H1 (cell line): Measurements from ENCODE around the gene KIF1C. TPM values are rescaled to one million over a fixed set of nuclear protein-coding genes. Genes with fewer than 3 reads are reported as not detected.

Experiments used
- CTCF ChIA-PET: fragments of 300-600 bp; sonication (Branson Sonifier 250); formaldehyde crosslinking; loops from one replicate; lab custom pipeline; 2021; ENCODE audit not compliant: partially characterized antibody; lab: Charles Lee
- POLR2A ChIA-PET: fragments of 300-600 bp; sonication (Branson Sonifier 250); formaldehyde crosslinking; loops from one replicate; lab custom pipeline; 2021; ENCODE audit warnings: inconsistent platforms; ENCODE audit not compliant: partially characterized antibody; lab: Charles Lee
- DNase-seq, 2 experiments: peaks; one replicate each; pipeline versions ENCODE4 v3.0.0 to v3.0.0-alpha.2; 2010 to 2022; ENCODE audit warnings: low spot score in 2 of 2, low read depth in 1 of 2, mixed read lengths in 1 of 2
- FAIRE-seq: peaks from 2 replicates; lab custom pipeline; 2011; peaks lifted over from hg19 to GRCh38; lab: Jason Lieb, UNC
- H2AFZ ChIP-seq: 2 replicates; pipeline ENCODE4 v1.8.1; 2012; ENCODE audit warnings: low read length, inconsistent platforms
- H2AK5ac ChIP-seq: 2 replicates; pipeline ENCODE4 v1.6.1; 2013; ENCODE audit warnings: low read depth, low read length
- H2BK120ac ChIP-seq: replicated peaks from 2 replicates; pipeline ENCODE3; 2013; ENCODE audit warnings: low read depth, low read length, inconsistent platforms
- H2BK12ac ChIP-seq: 2 replicates; pipeline ENCODE4 v1.6.1; 2013; ENCODE audit warnings: low read depth, low read length
- H2BK15ac ChIP-seq: 2 replicates; pipeline ENCODE4 v1.6.1; 2013; ENCODE audit warnings: low read length
- H2BK20ac ChIP-seq: 2 replicates; pipeline ENCODE4 v1.6.1; 2013; ENCODE audit warnings: low read length
- H2BK5ac ChIP-seq: 2 replicates; pipeline ENCODE4 v1.6.1; 2013; ENCODE audit warnings: low read depth, low read length
- H3K14ac ChIP-seq: 2 replicates; pipeline ENCODE4 v1.6.1; 2013; ENCODE audit warnings: inconsistent platforms; ENCODE audit not compliant: insufficient read length
- H3K18ac ChIP-seq: 2 replicates; pipeline ENCODE4 v1.6.1; 2013; ENCODE audit warnings: low read length; ENCODE audit errors: extremely low read depth
- H3K23ac ChIP-seq: 2 replicates; pipeline ENCODE4 v1.6.1; 2013; ENCODE audit warnings: inconsistent platforms; ENCODE audit not compliant: insufficient read length
- H3K23me2 ChIP-seq: 2 replicates; pipeline ENCODE4 v1.6.1; 2013; ENCODE audit warnings: low read depth, low read length
- H3K27ac ChIP-seq: 2 replicates; pipeline ENCODE4 v1.6.1; 2011; ENCODE audit warnings: low read depth, low read length, inconsistent platforms
- H3K27me3 ChIP-seq, 4 experiments: replicated peaks in 1 of 4; 1 replicate in 1 of 4; 2 replicates in 3 of 4; pipeline versions ENCODE4 v1.6.1 to v1.8.1; 2011 to 2013; ENCODE audit warnings: low read length in 3 of 4, mild to moderate bottlenecking in 3 of 4, inconsistent platforms in 2 of 4, mixed read lengths in 2 of 4, moderate library complexity in 1 of 4; ENCODE audit not compliant: control insufficient read depth in 3 of 4, insufficient read depth in 3 of 4; ENCODE audit errors: extremely low read depth in 1 of 4
- H3K36me3 ChIP-seq, 4 experiments: 2 replicates each; pipeline versions ENCODE4 v1.6.1 to v1.8.1; 2011 to 2013; ENCODE audit warnings: mild to moderate bottlenecking in 4 of 4, low read length in 3 of 4, moderate library complexity in 2 of 4, control low read depth in 1 of 4, inconsistent platforms in 1 of 4; ENCODE audit not compliant: insufficient read depth in 4 of 4, control insufficient read depth in 2 of 4
- H3K4ac ChIP-seq: replicated peaks from 2 replicates; pipeline ENCODE3; 2013; ENCODE audit warnings: low read length, low read depth, mixed read lengths, inconsistent platforms; ENCODE audit not compliant: insufficient read length
- H3K4me1 ChIP-seq, 4 experiments: replicated peaks in 1 of 4; 1 replicate in 1 of 4; 2 replicates in 3 of 4; pipeline versions ENCODE4 v1.6.1 to v1.8.1; 2011 to 2013; ENCODE audit warnings: low read length in 3 of 4, inconsistent platforms in 2 of 4, mixed read lengths in 1 of 4; ENCODE audit not compliant: insufficient read depth in 4 of 4, control insufficient read depth in 3 of 4
- H3K4me2 ChIP-seq, 2 experiments: 2 replicates each; pipeline versions ENCODE4 v1.6.1 to v1.8.1; 2011 to 2013; ENCODE audit warnings: low read depth in 2 of 2, low read length in 2 of 2, control low read depth in 1 of 2, inconsistent platforms in 1 of 2, mild to moderate bottlenecking in 1 of 2; ENCODE audit not compliant: insufficient read depth in 1 of 2
- H3K4me3 ChIP-seq, 4 experiments: fragments of 200-600, 300-600 bp in 1 of 4; sonication (generic), shearing (Covaris generic), sonication (Bioruptor Twin) in 1 of 4; 2 replicates each; pipeline versions ENCODE4 v1.5.1 to v1.8.1; 2011 to 2016; ENCODE audit warnings: low read length in 4 of 4, low read depth in 3 of 4, control low read depth in 2 of 4, inconsistent platforms in 2 of 4, mild to moderate bottlenecking in 2 of 4, mixed read lengths in 1 of 4, moderate library complexity in 1 of 4; ENCODE audit not compliant: insufficient read depth in 2 of 4; ENCODE audit errors: extremely low read depth in 1 of 4
- H3K56ac ChIP-seq: replicated peaks from 2 replicates; pipeline ENCODE3; 2013; ENCODE audit warnings: low read depth, mild to moderate bottlenecking, mixed read lengths, low read length, inconsistent platforms; ENCODE audit not compliant: insufficient read length
- H3K79me1 ChIP-seq: 2 replicates; pipeline ENCODE4 v1.6.1; 2013; ENCODE audit warnings: low read depth, low read length, control low read depth
- H3K79me2 ChIP-seq, 2 experiments: 2 replicates each; pipeline versions ENCODE4 v1.6.1 to v1.8.1; 2012 to 2013; ENCODE audit warnings: low read length in 2 of 2, mild to moderate bottlenecking in 2 of 2, inconsistent platforms in 1 of 2; ENCODE audit not compliant: insufficient read depth in 2 of 2, control insufficient read depth in 1 of 2
- H3K9ac ChIP-seq, 4 experiments: replicated peaks in 1 of 4; 1 replicate in 1 of 4; 2 replicates in 3 of 4; pipeline versions ENCODE4 v1.6.1 to v1.8.1; 2011 to 2013; ENCODE audit warnings: low read depth in 3 of 4, low read length in 3 of 4, control low read depth in 2 of 4, mild to moderate bottlenecking in 2 of 4, moderate library complexity in 2 of 4, inconsistent platforms in 1 of 4; ENCODE audit errors: extremely low read depth in 1 of 4
- H3K9me3 ChIP-seq, 2 experiments: 2 replicates each; pipeline versions ENCODE4 v1.6.1 to v1.8.1; 2012 to 2013; ENCODE audit warnings: mild to moderate bottlenecking in 2 of 2, moderate library complexity in 2 of 2, control low read depth in 1 of 2, inconsistent platforms in 1 of 2, low read depth in 1 of 2, low read length in 1 of 2, mixed read lengths in 1 of 2; ENCODE audit not compliant: insufficient read depth in 2 of 2
- H4K20me1 ChIP-seq, 2 experiments: replicated peaks in 1 of 2; 2 replicates each; pipeline versions ENCODE3 to v1.8.1; 2011 to 2013; ENCODE audit warnings: inconsistent platforms in 2 of 2, low read length in 2 of 2, mild to moderate bottlenecking in 1 of 2; ENCODE audit not compliant: insufficient read depth in 2 of 2, control insufficient read depth in 1 of 2
- H4K5ac ChIP-seq: 2 replicates; pipeline ENCODE4 v1.6.1; 2013; ENCODE audit warnings: low read length, low read depth, mixed read lengths, inconsistent platforms; ENCODE audit not compliant: insufficient read length
- H4K8ac ChIP-seq: 2 replicates; pipeline ENCODE4 v1.8.0; 2013; ENCODE audit warnings: mild to moderate bottlenecking, moderate library complexity, low read length, inconsistent platforms; ENCODE audit not compliant: insufficient read depth; ENCODE audit errors: extremely low read depth
- H4K91ac ChIP-seq: replicated peaks from 2 replicates; pipeline ENCODE3; 2013; ENCODE audit warnings: low read length, mixed read lengths, inconsistent platforms; ENCODE audit not compliant: insufficient read length
- RNF2 ChIP-seq: fragments of 200-900, 300-1000 bp; sonication (generic); IDR thresholded peaks from 2 replicates; pipeline ENCODE4 v1.7.1; 2016; ENCODE audit warnings: borderline replicate concordance, low read depth, mild to moderate bottlenecking, antibody characterized with exemption, low read length; ENCODE audit not compliant: poor library complexity, severe bottlenecking; ENCODE audit errors: missing control alignments
- SP2 ChIP-seq: IDR thresholded peaks from 2 replicates; pipeline ENCODE4 v1.6.1; 2012; ENCODE audit warnings: mild to moderate bottlenecking, low read length, inconsistent platforms
- TBP ChIP-seq: IDR thresholded peaks from 2 replicates; pipeline ENCODE4 v1.6.1; 2011; ENCODE audit warnings: low read depth, low read length, improper control_type of control experiment
- WGBS, 2 experiments: shearing (Covaris generic) in 1 of 2; methylation state at CpG; one replicate each; pipeline versions ENCODE4 v1.1.6 to v1.1.7; 2013 to 2015; ENCODE audit warnings: low lambda C conversion rate in 2 of 2, mixed read lengths in 2 of 2, inconsistent platforms in 1 of 2, low coverage in 1 of 2, missing lambda C conversion rate in 1 of 2; ENCODE audit not compliant: insufficient replicate concordance in 2 of 2, insufficient coverage in 1 of 2, insufficient read length in 1 of 2; ENCODE audit errors: extremely low coverage in 1 of 2, missing lambda C conversion rate in 1 of 2; 5-methylcytosine and 5-hydroxymethylcytosine counted together
- polyA plus RNA-seq, 7 experiments: library from polyadenylated mRNA; depleted of rRNA in 3 of 7; stranded (reverse) in 5 of 7; unstranded in 2 of 7; fragments of >200 nt in 5 of 7; fragments of 200-250 nt in 2 of 7; gene quantifications; 1 replicate in 5 of 7; 2 replicates in 1 of 7; 4 replicates in 1 of 7; pipeline versions ENCODE4 v1.2.1 to v1.2.3, GENCODE V29; 2011 to 2013; ENCODE audit warnings: missing spikeins in 2 of 7, mixed read lengths in 2 of 7
- total RNA-seq: library from RNA; stranded (reverse); fragmentation: NEBNext Ultra II Directional; extraction: Animal tissue kit (Norgen Biotek cat#: 25700); gene quantifications from 2 replicates; pipeline ENCODE4 v1.2.1, GENCODE V29; 2021

The KIF1C gene
- total and polyA plus RNA-seq, 2 of the 8 experiments (the other 6 are each of a cell fraction or from before 2014, with no cell fraction given), result 14.3 to 114 TPM

DNA sequence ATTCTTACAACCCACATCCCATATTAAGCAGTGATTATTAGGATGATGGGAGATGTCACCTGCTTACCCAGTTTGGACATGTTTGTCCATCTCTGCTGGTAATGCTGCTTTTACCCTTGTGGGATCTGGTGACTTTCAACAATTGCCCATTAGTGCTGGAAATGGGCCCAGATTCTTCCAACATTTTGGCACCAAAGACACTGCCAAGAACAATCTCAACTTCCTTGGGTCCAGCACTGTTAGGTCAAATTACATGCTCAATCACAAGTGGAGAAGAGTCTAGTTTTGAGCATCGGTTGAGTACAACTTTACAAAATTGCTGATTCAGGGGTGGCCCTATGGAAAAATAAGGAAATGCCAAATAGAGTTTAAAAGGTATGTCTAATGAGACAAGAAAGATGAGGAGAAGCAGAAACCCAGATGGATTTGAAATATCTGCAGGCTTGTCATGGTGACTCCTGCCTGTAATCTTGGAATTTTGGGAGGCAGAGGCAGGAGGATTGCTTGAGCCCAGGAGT, 67.5 kb downstream of the KIF1C start:
- Histone ChIP-seq H3K4me3 (no peak overlapping the region), H3K23ac (no peak overlapping the region), H3K56ac (no peak overlapping the region), H2BK120ac (no peak overlapping the region), H2BK15ac (no peak overlapping the region), H3K79me2 (no peaks in the 10 kb centered on the region), H2BK12ac (no peak overlapping the region), H3K9ac (no peak overlapping the region), H2BK20ac (no peak overlapping the region), H2AK5ac (no peak overlapping the region)
- POLR2A ChIA-PET, result no interaction called here
- no peak for DNase-seq
- TF ChIP-seq RNF2 (no peak), SP2 (no peak), TBP (no peak)
- TF ChIP-seq, all 59 proteins: peak for 0
- Histone ChIP-seq H2AFZ (no peak overlapping the region), H3K4ac (no peak overlapping the region), H3K36me3 (no peaks in the 10 kb centered on the region), H3K9me3 (no peaks in the 10 kb centered on the region), H2BK5ac (no peak overlapping the region), H3K18ac (no peak overlapping the region), H3K23me2 (no peaks in the 10 kb centered on the region), H4K91ac (no peak overlapping the region), H3K27ac (no peak overlapping the region), H3K4me2 (no peak overlapping the region), H4K5ac (no peak overlapping the region), H3K27me3 (no peaks in the 10 kb centered on the region), H4K20me1 (no peaks in the 10 kb centered on the region), H3K79me1 (no peaks in the 10 kb centered on the region), H3K4me1 (no peaks in the 10 kb centered on the region), H4K8ac (no peak overlapping the region), H3K14ac (no peak overlapping the region)
- CTCF ChIA-PET, result interaction anchor here (1.5 kb wide), 1 partner anchor 85 kb away, joined by 3 read pairs; no protein-coding TSS in a partner anchor
- FAIRE-seq, result no peak
- 100% methylated on average over 1 of the region's 1 CpG; no CpG with 5 or more reads in 1 of the 2 experiments for WGBS, 2 experiments
